IPS DF 4.7 (cell line): ENCODE data around the gene LMAN1L.

Experiments
- DNase-seq: peaks from one replicate; pipeline ENCODE4 v3.0.0-alpha.2; 2013; ENCODE audit warnings: low spot score; ENCODE audit errors: extremely low read depth

Gene LMAN1L

DNA sequence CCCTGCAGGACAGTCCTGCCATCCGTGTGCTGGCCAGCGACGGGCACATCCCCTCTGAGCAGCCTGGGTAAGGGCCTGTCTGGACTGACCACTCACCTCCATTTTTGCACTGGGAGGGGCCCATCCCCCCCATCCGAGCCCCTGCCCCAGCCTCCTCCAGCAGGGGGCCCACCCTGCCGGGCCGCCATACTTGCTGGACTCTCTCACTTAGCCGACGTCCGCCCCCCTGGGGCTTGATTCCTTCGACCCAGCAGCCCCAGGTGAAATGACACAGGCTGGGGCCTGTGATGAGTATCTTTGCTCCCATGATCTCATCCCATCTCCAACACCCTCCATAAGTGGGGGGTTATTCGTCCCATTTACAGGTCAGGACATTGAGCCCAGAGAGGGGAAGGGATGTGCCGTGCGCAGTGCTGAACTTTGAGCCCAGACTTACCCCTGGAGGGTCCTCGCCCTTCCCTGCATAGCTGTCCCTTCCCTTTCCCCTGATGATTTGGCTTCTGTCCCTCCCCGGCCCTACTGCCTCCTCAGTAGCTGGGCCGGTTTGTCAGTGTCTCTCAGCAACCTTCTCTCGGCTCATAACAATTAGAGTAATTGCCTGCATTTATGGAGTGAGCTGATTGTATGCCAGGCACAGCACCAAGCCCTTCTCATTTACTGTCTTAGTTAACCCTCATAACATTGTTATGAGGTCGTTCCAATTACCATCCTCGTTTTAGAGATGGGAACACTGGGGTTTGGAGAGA lies 4.2 kb downstream of the LMAN1L start:
- no peak for DNase-seq

DNA sequence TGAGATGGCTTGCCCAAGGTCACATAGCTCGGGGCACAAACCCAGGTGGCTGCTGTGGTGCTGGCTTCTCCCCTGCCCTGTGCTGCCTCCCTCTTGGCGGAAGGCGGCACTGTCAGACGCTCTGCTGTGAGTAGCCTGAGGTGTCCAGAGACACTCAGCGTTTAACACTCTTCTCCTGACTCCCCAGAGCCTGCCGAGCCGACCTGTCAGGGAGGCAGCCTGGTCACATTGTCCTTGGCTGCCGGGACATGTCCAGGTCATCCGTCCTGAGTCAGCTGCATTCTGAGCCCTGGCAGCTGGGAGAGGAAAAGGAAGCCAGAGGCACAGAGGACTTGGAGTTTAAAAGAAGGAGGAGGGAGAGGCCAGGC lies 4.7 kb downstream of the LMAN1L start:
- DNase-seq, result no peak

DNA sequence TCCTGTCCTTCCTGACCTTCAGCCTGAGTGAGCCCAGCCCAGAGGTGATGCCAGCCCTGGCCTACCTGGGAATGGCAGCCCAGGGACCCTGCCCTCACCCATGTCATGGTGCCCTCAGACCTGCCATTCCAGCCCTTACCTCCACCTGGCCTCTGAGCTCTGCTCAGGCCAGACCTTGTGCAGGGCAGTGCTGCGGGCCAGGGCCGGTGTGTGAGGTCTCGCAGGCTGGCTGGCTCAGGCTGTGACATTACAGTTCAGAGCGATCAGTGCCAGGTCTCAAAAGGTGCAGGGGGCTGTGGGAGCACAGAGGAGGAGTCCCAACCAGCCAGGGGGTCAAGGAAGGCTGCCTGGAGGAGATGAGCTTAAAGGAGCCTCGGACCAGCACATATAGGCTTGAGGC lies 7.4 kb downstream of the LMAN1L start:
- no peak for DNase-seq

DNA sequence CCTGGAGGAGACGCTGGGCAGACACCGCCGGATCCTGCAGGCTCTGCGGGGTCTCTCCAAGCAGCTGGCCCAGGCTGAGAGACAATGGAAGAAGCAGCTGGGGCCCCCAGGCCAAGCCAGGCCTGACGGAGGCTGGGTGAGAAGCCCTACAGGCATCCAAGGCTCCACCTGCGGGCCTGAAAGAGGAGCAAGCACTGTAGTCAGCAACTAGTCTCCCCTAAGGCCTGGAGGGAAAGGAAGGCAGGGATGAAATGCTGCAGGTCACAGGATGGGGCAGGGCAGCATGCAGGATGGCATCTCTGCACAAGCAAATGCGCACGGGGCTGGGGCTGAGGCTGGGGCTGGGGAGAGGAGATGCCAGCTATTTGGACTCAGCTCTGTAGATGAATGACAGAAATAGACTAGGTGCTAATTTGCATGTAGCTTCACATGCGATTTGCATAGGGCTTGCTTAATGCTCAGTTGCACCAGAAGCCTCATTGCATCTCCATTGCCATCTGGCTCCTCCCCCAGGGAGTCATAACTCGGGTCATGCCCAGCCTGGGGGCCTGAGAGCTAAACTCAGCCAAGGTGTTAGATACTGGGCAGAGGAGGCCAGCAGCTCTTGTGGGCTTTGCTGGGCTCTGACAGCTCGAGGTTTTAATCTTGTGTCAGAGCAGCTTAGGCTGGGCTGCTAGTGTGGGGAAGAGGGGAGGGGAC lies 8.6 kb downstream of the LMAN1L start:
- no peak for DNase-seq

DNA sequence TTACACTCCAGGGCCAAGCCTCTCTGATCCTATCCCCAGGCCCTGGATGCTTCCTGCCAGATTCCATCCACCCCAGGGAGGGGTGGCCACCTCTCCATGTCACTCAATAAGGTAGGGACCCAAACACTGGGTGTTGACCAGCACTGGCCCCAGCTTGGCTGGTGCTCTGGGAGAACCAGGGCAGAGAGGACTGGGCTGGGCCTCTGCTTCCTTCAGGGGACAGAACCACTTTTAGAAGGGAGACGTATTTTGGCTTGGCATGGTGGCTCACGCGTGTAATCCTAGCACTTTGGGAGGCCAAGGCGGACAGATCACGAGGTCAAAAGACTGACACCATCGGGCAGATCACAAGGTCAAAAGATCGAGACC lies 9.1 kb downstream of the LMAN1L start:
- DNase-seq, result no peak

DNA sequence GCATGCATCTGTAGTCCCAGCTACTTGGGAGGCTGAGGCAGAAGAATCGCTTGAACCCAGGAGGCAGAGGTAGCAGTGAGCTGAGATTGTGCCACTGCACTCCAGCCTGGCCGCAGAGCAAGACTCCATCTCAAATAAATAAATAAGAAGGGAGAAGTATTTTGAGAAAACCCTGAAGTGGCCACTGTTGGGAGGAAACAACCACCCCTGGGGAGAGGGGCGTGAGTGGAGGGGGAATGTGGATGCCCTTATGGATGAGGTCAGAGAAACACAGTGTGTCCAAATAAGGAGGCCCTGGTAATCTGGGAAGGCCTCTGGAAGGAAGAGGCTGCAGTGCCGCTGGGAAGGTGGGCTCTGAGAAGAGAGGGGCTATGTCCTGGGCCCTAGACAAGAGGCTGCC lies 9.6 kb downstream of the LMAN1L start:
- no peak for DNase-seq

DNA sequence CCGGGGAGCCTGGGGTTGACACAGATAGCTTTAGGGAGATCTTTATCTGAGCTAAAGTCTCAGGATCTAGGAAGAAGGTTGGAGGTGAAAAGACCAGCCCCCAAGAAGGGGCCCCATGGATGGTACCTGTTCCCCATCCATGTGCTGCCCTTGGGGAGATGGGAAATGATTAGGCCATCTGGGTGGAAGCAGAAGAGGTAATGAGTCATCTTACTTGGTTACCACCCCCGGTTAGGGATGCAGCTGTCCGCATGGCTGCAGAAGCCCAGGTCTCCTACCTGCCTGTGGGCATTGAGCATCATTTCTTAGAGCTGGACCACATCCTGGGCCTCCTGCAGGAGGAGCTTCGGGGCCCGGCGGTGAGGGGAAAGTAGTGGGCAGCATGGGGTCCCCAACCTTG lies 10.7 kb downstream of the LMAN1L start:
- DNase-seq, result no peak

DNA sequence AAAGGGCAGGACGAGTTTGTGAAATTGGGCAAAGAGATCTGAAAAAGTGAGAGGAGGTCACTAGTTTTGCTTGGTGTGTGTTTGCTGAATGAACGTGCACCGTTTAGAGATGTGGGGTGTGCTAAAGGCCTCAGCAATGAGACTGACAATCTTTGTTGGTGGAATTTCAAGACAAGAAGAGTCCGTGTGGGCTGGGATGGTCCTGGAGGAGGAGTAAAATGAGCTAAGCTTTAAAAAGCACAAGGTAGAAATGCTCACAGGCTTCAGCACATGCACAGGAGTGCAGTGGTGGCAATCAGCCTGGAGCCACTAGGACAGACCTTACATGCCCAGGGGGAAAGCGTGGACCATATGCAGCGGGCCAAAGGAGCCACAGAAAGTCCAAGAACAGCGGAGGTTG lies 12.3 kb downstream of the LMAN1L start:
- DNase-seq, result no peak

DNA sequence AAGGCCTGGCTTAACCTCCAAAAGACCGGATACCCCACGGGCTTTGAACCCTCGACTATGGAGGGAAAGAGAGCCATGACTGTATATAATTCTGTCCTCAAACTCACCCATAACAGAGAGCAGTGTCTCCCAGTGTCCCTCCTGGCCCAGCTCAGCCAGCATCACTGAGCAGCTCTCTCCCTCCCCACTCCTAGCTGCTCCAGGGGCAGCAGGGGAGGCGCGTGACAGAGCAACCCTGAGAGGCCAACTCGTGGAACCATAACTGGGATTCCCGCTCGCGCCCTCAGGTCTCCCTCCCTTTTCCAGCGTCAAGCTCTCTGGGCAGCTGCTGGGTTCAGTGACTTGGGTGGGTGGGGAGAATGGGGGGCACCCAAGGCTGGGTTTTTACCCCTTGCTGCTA lies 13.2 kb downstream of the LMAN1L start:
- DNase-seq, result no peak

DNA sequence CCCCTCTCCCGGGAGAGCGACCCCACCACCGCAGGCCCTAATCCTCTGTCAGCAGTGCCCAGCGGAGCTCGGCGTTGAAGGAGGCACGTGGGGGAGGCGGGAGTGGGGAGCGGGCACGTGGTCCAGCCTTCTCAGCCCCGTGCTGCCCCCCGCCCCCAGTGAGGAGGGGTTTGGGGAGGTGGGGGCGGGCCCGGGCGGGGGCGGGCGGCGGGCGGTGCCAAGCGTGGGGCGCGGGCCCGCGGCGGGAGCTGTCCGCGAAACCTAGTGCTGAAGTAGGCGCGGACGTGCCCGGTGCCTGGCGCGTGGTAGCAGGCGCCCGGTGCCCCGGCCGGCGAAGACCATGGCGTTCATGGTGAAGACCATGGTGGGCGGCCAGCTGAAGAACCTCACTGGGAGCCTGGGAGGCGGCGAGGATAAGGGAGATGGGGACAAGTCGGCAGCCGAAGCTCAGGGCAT lies 13.8 kb downstream of the LMAN1L start, which contains the start of gene CPLX3:
Gene CPLX3, plus strand, starts transcription at position 264 of the 456 bp plus-strand sequence. Its CDS starts 77 bp downstream, at position 341.
- DNase-seq, result no peak

DNA sequence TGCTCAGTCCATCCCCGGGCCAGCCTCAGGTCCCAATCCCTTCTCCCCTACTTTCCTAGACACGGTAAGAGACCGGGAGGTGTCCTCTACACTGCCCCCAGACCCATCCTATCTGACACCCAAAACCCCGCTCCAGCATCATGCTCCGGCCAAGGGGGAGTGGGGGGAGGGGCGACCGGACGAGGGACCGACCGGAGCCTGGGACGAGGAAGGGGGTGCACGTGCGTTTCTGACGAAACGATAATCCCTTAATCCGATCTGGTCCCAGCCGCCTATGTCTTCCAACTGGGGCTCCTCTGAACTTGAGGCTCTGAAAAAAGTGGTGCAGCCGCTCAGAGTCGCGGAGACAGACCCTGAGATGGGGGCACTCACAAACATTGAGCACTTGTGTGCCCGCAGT lies 14.3 kb downstream of the LMAN1L start:
- DNase-seq, result no peak

DNA sequence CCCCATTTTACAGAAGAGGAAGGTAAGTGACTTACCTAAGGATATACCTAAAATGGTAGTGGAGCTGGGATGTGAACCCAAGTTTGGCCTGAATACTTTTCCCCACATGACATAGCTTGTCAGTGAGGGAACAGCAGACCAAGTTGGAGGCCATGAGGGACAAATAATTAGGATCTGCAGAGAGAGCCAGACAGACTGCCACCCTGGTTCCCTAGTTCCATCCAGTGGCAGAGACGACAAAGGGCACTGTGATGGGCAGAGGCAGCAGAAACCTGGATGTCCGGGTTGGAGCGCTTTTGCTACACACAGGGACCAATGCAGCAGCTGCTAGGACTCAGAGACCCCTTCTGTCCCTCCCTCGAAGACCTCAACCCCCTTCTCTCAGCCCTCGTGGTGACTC lies 15.0 kb downstream of the LMAN1L start:
- DNase-seq, result no peak

DNA sequence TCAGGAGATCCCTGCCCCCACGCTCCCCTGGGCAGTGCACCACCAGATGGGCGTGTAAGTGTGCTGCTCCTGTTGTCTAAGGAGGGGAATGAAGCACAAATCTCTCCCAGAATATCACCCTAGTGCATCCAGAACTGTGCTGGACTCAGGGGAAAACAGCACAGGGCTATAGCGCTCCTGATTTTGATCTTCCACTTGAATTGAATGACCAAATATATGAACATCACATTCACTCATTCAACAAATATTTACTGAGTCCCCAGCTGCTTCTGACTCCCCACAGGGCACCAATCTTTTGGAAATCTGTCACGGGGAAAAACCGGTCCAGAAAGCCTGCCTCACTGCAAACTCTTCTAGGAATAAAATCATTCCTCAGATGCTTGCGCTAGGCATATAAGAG lies 16.2 kb downstream of the LMAN1L start:
- no peak for DNase-seq

DNA sequence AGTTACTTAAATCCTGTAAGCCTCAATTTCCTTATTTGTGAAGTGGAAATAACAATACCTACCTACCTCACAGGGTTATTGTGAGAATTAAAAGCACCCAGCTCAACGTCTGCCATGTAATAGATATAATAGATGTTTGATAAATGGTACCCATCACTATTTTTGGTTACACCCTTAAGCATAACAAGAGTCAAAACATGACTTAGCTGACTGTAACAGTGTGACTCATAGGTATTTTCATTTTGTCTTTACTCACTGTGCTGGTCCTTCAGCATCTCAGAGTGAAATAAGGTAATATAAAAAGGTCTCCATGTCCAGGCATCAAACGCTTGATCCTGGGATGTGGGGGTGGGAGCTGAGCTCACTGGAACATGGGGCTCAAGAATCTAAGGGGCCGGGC lies 16.9 kb downstream of the LMAN1L start:
- DNase-seq, result no peak

DNA sequence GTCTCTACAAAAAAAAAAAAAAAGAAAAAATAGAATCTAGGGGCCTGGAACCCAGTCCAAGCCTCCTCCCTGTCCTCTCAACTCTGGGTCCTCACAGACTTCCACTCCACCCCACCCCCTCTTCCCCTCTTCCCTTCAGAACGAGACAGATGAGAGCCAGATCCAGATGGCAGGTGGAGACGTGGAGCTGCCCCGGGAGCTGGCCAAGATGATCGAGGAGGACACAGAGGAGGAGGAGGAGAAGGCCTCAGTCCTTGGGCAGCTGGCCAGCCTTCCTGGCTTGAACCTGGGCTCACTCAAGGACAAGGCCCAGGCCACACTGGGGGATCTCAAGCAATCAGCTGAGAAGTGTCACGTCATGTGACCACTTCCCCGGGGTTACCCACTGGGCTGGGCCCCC lies 17.4 kb downstream of the LMAN1L start:
- DNase-seq, result no peak

DNA sequence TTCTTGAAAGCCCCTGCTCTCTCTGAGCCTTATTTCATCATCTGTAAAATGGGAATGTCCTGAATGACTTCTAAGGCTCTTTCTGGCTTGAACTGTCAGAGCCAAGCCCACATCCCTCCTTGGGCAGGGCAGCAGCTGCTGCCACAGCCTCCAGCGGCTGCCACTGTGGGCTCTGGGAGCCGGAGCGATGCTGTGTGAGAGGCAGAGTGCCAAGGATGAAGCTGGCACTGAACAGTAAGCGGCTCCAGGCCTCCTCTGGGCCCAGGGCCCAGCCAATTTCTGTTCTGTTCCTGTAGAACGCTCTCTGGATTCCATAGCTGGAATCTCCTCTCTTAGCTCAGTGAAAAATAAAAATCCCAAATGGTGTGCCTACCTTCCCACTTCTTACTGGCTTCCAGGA lies 18.2 kb downstream of the LMAN1L start:
- no peak for DNase-seq

DNA sequence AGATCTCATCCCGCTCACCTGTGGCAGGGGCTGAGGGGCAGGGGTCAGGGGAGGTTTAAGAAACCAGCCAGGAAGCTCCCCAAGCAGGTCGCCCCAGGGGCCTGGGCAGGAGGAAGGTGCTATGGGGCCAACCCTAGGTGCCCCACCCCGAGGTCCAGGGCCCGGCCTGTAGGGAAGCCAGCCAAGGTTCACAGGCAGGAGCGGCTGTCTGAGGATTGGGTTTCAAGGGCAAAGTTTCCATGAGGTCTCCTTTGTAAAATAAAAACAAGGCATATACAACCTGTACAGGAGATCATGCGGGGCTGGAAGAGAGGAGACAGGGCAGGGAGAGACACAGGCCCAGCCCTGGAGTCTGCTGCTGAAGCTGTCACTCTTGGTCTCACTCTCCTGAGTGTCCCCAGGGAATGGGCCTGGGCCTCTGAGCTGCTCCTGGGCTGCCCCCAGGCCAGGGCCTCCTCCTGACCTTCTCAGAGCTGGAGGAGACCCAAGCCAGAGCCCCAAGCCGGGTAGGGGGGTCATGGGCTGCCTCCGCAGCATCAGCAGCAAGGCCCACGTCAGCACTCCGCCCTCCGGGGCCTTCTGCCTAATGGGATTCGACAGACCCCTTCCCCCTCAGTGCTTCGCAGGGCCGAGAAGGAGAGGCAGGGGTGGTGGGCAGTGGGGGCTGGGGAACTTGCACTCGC lies 19.3 kb downstream of the LMAN1L start:
- no peak for DNase-seq

DNA sequence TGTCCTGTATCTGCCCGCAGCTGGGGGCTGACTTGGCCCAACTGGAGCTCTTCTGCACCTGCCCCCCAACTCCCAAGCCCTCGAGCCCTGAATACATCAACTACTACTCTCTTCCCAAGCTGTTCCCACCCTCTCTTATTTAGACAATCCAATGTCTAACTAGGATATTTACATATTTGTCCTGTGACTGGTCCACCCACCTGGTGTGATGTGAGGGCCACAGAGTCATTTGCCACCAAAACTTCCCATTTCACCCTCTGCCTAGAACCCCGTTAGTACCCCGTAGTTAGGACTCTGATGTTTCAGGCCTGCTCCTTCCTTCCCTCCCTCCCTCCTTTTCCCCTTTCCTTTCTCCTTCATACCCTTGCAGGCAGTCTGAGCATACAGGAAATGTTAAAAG lies 20.2 kb downstream of the LMAN1L start:
- DNase-seq, result no peak

DNA sequence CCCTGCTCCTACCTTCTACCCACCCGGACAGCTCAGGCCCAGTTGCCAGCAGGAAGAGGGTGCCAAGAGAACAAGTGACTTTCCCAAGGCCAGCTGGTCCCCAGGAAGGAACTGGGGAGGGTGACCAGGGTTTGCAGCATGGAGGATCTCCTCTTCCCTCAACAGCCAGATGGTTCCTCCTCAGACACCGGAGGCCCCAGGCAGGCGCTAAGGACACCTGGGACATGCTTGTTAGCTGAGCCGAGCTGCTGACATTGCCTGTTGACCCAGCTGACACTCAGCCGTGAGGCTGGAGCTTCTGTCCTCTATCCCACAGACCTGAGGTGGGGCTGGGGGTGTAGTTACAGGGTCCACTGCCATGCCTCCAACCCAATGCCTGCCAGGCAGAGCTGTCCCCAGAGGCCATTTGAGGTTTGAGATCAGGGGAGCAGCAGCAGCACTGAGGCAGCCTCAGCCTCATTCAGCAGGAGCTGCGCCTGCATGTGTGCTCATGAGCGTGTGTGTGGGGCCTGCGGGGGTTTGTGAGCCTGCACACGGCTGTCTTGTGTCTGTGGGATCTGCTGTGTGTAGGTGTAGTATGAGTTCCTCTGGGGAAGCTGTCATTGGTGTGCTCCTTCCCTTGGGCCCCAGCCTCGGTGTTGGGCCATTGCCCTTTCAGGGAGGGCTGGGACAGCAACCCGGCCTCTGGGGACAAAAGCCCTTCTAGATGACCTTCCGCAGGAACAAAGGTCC lies 20.9 kb downstream of the LMAN1L start:
- DNase-seq, result no peak

DNA sequence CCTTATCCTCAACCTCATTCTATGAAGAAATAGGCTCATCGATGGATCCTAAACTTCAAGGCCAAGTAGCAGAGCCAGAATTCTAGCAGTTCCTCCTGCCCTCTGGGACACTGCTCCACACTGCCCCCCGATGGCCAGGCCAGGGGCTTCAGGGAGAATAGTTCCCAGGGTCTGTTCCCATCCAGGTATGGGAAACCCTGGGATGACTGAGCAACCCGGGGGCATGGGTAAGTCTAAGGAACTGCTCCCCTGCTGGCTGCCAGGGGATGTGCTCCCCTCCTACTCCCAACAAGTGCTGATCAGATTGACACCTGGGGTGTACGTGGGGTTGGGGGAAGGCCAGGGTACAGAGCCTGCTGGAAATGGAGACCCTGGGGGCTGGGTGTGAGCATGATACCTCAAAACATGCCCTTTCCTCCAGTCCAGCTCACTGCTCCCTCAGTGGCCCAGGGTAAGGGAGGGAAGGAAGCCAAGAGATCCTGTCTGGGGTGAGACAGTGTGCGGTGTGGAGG lies 22.7 kb downstream of the LMAN1L start:
- peak; percentile 68 for DNase-seq

DNA sequence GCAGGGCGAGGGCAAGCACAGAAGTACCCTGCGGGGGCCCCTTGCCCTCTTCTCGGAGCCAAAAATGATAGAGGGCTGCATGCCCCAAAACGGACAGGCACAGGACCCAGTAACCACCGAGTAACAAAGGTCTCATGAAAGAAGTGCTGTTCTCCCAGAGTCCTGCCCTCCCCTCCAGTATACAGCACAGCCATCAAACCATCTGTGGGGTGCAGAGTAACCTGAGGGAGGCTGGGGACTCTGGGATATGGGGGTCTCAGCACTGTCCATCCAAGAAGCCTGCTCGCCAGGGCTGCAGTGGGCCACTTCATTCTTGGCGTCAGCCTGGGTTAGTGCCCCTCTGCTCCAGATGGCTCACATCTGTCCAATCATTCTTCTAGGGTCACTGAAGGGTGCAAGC lies 24.2 kb downstream of the LMAN1L start:
- DNase-seq, result no peak
